NCI-H1436 treated with DMSO at 0.1 percent for 48 hours (cell line): ENCODE data around the gene PROSER2.

ENCODE experiments used
- DNase-seq: peaks from one replicate; lab custom pipeline; 2025; lab: John Stamatoyannopoulos, UW

Gene PROSER2

DNA sequence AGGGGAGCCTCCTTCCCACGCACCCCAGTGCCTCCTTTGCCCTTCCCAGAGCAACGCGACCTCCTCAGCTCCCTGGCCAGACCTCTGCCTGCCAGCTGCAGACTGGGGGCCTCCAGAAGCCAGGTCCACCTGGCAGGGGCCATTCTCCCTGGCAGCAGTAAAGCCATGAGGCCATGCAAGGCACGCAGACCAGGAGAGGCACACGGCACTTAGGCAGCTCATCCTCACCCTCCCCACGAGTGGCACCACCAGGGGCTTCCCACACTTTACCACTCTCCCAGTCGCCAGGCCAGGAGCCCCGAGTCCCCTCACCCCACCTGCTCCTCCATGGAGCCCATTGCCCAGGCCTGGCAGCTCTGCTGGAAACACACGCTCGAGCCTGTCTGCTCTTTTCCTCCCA, 85.4 kb downstream of the PROSER2 start:
- no peak for DNase-seq

DNA sequence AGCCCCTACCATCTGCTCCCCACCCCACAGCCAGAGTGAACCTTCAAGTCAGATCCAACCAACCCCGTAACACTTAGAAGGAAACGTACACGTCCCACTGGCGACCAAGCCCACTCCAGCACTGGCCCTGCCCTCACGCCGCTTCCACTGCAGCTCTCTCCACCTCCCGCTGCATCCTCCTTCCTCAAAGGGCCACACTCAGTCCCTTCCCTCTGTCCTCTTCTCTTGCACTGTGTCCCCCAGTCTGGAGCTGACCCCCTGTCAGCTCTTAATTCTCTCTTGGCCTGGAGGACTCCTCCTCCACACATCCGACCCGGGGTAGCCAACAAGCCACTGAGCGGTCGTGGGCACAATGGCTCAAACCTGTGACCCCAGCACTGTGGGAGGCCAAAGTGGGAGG, 85.8 kb downstream of the PROSER2 start:
- DNase-seq, result no peak

DNA sequence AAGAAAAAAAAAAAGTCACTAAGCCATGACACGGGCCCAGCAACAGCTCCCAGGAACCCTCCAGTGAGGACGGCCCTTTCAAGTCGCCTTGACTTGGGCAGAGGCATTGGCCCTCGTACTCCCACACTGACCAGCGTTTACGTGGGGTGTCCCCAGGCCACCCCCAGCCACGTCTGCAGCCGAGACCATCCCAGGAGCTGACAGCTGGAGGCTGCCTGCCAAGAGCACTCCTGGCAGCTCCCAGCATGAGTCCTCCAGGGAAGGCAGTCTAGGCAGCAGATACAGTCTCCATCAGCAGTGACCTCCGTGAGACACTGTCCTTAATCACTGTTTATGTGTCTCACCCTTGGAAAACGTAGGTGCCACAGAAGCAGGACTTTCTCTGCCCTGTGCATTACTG, 86.5 kb downstream of the PROSER2 start:
- DNase-seq, result no peak

DNA sequence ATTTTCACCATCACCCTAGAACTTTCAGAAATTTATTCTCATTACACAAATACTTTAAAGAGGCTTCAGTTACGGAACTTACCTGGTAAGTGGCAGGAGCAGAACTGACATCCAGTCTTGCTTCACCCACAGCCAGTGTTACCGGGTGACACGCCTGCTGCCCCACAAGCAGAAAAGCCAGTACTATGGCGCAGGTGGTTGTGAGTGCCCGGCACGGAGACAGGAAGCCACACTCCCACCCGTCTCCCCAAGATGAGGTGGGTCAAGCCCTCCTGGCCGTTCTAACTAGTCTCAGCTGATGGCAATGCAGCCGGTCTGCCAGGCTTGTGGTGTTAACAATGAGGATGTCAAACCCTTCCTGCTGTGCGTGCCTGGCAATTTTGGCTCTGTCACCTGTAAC, 86.9 kb downstream of the PROSER2 start:
- DNase-seq, result no peak

DNA sequence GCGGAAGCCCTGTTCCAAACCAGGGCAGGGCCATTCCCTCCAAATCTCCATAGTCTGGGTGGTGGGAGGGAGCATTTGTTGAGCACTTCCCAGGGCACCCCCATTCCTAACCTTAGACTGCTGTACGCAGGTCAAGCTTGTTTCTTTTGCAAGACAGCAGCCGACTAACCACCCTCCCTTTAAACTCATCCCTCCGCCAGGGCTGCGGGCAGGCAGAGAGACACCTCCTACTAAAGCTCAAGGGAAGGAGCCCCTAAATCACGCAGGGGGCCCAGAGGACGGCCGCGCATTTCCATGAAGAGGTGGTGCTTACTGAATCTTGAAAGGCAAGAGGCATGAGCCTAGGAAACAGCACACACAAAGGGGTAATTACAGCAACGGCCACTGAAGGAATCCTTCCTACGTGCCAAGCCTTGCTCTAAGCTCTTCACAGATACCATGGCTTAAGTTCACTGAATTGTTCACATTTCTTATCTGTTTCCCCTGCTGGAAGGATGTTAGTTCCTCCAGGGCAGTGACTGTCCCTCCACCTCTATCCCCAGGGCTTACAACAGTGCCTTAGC, 90.0 kb downstream of the PROSER2 start:
- DNase-seq, result no peak

DNA sequence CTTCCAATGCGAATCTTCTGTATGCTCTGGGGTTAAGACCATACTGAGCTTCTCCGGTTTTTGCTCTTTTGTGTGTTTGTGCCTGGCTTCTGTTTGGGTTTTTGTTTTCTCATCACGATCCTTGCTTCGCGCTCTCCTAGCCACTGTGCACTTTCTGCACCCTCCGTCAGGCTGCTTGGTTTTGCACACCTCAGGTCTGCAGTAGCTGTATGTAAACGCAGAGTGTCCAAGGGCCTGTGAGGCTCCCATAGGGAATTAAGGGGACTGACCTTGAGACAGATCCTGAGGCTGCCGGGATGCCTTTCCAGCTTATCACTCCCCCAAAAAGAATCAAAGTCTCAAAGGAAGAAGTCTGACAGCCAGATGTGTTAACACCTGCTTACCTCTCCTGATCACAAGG, 95.2 kb downstream of the PROSER2 start:
- DNase-seq, result no peak

DNA sequence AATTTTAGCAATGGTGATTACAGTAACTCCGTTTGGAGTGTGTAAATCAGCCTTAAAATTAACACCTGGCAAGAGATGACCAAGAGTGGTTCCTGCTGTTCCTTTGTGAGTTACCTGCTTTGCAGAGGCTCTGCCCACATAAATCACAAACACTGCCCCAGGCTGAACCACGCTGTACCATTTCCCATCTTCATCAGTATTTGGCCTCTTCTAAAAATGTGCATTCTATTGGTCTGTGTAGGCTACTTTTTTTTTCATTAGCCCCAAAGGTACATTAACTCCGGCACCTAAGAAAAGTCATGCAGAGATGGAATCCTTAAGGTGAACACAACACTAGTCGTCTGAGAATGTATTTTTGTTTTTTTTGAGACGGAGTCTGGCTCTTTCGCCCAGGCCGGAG, 96.1 kb downstream of the PROSER2 start:
- no peak for DNase-seq
